GM18868 (cell line): ENCODE results near the gene SMIM41.

Experiments
- ATAC-seq: cut with Tn5 transposase; IDR thresholded peaks from one replicate; pipeline ENCODE4 v1.9.1; 2021; ENCODE audit warnings: mild to moderate bottlenecking, moderate library complexity; ENCODE audit not compliant: unreplicated experiment

Gene SMIM41

GRCh38 chr12:52063082-52063924 is 16.2 kb upstream of the SMIM41 start:
- ATAC-seq: no peak

DNA sequence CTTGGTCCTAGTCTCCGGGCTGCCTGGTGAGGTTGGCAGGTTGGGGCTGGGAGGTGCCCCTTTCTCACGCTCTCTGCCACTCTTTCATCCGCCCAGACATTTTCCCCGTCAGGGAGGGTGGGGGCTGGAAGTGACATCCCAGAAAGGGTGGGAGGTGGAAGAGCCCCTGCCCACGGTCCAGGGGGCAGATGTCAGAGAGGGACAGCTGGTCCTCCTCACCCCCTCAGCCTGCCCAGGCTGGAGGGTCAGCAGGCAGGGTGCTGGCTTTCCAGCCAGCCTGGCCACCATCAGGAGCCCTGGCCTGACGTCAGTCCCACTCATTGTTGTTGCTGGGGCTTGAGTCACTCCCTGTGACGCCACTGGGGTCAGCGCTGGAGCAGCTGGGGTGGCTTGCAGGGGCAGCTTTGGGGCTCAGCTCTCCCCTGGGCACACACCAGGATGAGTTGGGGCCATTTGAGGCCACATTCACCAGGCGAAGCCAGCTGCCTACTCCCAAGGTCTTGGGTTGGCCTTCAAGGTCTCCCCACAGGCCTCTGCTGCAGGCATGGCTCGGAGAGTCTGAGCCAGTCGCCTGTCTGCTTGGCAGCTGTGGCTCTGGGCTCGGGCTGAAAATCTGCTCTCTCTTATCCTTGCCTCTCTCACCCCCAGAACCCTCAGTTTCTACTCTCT is 15.4 kb upstream of the SMIM41 start:
- ATAC-seq: no peak

GRCh38 chr12:52066346-52067080 is 13.0 kb upstream of the SMIM41 start:
- ATAC-seq: no peak

GRCh38 chr12:52067081-52067374 is 12.5 kb upstream of the SMIM41 start:
- ATAC-seq: no peak

DNA sequence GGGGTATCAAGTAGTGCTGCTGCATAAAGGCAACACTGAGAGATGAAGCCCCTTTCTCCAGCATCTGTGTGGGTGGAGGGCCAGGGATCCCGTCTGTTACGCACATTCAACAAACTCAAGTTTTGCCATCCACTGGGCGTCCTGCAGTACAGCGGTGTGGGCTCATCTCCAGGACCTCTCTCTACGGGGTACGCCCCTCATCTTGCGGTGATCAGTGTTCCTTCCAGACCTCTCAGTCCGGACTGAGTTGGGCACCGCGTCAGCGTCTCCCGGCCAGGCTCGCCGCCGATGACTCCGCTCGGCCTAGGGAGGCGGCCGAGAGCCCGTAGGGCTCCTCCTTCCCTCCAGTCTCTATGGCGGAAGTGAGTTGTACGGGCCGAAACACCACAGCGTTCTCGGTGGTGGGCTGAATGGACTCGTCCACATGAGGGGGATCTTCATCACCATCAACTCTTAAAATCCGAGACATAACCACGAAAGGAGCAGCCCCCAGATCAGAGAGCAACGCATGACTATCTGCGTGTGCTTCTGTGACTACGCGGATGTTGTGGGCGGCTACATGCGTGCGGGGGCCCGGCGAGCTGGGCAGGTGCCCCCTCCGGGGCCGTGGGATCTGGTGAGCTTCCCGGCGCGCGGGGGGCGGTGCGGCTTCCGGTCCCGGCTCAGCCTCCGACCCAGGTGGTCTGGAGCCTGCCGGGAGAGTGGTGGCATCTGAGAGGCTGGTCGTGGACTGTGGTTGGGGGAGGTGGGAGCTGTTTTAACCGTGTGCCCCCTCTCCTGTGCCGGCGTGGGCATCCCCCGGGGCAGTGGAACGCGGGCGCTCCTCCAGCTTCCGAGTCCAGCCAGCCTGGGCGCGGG is 9.9 kb upstream of the SMIM41 start, which contains the start of gene ATG101:
Gene ATG101 (plus strand): TSS at position 652 of the 858 bp plus-strand sequence. CDS start 3,673 bp downstream, outside the sequence.
- peak; percentile 97 for ATAC-seq

GRCh38 chr12:52070185-52070925 is 9.1 kb upstream of the SMIM41 start:
- peak; percentile 4 for ATAC-seq

DNA sequence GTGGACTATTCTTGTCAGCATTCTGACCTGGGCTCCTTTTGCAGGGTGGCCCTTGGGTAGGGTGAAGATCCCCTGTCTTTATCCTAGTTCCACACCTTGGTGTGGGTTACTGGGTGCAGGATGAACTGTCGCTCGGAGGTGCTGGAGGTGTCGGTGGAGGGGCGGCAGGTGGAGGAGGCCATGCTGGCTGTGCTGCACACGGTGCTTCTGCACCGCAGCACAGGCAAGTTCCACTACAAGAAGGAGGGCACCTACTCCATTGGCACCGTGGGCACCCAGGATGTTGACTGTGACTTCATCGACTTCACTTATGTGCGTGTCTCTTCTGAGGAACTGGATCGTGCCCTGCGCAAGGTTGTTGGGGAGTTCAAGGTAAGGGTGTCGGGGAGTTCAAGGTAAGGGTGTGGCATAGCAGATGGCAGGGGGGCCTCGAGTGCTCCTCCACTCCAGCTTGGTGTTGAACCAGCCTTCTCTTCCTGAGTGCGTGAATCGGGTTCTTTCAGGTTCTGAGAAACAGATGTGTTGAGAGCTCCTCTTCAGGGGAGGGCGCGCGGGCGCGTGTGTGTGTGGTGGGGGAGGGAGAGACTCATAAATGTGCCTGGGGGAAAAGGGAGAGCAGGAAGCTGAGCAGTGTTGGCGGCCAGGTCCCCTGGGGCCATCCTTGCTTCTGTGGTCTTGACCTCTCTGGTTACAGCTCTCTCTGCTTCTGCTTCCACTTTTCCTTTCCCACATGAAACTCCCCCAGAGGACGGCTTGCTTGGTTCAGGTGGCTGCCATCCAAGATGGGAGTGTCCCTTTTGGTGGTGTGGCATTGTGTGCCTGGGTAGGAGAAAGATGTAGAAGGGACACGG is 5.7 kb upstream of the SMIM41 start:
- ATAC-seq: no peak

DNA sequence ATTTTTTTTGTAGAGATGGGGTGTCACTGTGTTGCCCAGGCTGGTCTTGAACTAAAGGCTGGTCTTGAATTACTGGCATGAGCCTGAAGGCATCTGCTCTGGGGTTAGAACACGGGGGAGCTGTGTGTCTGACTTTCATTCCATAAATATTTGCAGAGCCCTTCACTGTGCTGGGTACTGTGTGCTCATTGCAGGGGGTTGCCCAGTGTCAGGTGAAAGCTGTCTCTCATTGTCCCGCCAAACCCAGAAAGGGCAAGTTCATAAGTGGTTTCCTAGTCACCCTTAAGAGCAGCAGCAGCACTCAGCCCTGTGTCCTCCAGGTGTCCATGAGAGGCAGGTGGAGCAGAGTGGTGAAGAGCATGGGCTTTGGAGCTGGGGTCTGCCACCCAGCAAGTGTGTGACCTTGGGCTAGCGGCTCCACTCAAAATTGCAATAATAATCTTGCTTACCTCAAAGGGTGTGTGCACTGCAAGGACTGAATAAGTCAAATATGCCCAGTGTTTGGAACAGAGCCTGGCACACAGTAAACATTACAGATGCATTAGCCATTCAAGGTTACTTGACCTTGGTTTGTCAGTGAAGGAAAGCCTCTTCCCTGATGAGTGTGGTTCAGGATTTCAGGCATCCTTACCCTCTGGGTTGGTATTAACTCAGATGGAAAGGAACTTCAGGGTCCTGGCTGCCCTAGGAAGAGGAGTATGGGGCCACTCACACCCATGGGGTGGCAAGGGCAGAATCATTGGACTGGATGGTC is 4.4 kb upstream of the SMIM41 start:
- no peak for ATAC-seq

GRCh38 chr12:52076811-52077210 is 2.7 kb upstream of the SMIM41 start:
- ATAC-seq: no peak

GRCh38 chr12:52078276-52078675 is 1.2 kb upstream of the SMIM41 start:
- ATAC-seq: no peak

- peak; percentile 15 for ATAC-seq
Measured at GRCh38 chr12:52080403-52081251, 1.1 kb downstream of the SMIM41 start.

GRCh38 chr12:52081263-52081733 is 1.8 kb downstream of the SMIM41 start:
- peak; percentile 81 for ATAC-seq

DNA sequence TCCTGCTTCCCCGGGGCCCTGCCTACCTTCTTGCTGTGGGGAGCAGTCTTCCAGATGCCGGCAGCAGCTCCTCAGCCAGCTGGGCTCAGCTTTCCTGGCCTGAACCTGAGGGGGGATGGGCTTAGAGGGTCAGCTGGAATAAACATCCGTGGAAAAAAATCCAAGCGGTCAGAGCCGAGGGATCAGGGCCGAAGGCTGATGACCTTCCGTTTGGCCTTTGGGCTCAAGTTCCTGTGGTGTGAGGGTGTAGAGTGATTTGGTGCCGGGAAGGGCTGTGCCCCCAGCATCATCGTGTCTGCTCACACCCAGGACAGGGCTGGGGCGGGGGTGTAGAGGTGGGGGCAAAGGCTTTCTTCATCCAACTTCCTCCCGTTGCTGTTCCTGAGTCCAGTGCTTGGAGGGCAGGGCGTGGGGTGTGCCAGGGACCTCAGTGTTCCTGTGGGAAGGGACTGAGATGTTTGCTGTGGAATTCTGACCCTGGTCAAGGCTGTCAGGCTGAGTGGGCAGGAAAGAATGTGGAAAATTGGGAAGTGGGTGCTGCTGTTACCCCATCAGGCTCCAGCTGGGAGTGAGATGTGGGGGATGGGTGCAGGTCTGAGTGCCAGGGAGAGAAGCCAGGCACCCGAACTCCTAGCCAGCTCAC is 2.6 kb downstream of the SMIM41 start:
- ATAC-seq: no peak

- ATAC-seq: no peak
Measured at GRCh38 chr12:52082669-52082987, 3.1 kb downstream of the SMIM41 start.

DNA sequence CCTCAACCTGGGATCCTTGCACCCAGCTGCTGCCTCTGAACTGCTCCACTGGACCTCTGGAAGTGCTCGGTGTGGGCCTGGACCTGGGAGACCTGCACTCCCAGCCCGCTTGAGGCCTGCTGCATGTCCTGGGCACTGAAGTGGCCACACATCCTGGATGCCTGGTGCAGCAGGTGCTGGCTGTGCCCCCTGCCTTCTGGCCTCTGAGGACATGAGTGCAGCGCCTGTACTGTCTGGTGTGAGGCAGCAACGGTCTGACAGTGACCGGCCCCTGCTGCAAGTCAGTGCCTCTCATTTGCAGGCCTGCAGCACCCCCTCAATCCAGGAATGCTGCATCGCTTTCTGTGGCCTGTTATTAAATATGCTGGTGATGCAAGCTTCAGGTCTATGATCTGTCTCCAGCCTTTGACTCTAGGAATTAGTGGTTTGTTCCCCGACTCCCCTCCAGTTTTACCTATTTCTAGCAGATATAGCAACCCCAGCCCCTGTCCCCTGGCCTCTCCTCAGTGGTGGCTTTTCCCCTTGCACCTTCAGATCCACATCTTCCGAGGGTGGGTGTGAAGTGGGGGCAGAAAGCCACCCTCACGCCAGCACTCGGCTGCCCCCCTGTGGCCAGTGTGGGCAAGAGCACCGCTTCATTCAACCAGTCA is 3.6 kb downstream of the SMIM41 start:
- no peak for ATAC-seq

DNA sequence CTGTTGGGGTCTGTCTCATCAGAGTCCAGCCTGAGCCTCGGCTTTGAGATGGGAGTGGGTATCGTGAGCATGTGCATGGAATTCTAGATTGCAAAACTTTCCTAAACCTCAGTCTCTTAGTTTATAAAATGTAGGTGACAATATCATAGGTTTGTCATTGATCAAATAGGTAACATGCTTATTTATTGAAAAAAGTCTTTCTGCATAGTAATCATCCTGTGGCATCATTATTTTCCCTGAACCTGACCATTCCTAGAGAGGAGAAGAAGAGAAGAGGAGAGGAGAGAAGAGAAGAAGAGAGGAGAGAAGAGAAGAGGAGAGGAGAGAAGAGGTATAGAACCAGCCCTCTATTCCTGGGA is 4.1 kb downstream of the SMIM41 start:
- ATAC-seq: no peak
